ENCODE results near the gene SIGLEC1.

DNA sequence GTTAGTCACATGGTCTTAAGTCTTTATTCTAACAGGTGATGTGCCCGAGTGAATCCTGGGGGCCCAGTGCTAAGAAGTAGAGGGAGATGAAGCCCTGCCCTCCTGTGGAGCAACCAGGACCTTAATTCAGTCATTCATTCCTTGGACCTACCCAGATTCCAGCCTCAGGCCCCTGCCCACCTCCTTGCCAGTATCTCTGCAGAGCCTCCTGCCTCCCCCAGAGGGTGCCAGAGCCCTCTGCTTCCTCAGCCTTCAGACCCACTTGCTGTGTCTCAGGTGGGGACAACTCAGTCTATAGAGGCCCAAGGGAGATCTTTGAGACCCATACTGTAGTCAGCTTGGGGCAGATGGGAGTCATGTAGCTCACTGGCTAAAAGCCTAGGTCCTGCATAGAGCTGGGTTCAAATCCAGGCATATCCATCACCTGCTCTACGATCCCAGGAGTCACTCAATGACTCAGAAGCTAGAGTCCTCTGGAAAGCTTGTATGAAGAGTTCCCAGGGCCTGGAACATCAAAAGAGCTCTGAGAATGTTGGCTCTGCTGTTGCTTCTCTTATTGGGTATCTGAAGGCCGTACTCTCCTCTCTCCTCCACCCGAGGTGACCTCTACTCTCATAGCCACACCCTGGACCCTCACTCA, 3.9 kb upstream of the SIGLEC1 start:
- TF ChIP-seq, protein P1, sequence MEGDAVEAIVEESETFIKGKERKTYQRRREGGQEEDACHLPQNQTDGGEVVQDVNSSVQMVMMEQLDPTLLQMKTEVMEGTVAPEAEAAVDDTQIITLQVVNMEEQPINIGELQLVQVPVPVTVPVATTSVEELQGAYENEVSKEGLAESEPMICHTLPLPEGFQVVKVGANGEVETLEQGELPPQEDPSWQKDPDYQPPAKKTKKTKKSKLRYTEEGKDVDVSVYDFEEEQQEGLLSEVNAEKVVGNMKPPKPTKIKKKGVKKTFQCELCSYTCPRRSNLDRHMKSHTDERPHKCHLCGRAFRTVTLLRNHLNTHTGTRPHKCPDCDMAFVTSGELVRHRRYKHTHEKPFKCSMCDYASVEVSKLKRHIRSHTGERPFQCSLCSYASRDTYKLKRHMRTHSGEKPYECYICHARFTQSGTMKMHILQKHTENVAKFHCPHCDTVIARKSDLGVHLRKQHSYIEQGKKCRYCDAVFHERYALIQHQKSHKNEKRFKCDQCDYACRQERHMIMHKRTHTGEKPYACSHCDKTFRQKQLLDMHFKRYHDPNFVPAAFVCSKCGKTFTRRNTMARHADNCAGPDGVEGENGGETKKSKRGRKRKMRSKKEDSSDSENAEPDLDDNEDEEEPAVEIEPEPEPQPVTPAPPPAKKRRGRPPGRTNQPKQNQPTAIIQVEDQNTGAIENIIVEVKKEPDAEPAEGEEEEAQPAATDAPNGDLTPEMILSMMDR (IDR thresholded peaks at IDR 0.05) = peak in 2 of 3 donors; percentile 22 to 48
- TF ChIP-seq POLR2A (IDR thresholded peaks at IDR 0.05) (no peak), POLR2AphosphoS5 (IDR thresholded peaks at IDR 0.05) (no peak)
